Hematopoietic multipotent progenitor cell treated with erythropoietin and hydrocortisone succinate and interleukin-3 and kit ligand, for 8 days (in vitro differentiated cells): ENCODE data around the gene ACTN4.
A peak's percentile ranks its signal among the peaks of the same experiment; 100 is the strongest.

Experiments used
- DNase-seq: peaks from one replicate; pipeline ENCODE4 v3.0.0-alpha.2; 2015

The ACTN4 gene

DNA sequence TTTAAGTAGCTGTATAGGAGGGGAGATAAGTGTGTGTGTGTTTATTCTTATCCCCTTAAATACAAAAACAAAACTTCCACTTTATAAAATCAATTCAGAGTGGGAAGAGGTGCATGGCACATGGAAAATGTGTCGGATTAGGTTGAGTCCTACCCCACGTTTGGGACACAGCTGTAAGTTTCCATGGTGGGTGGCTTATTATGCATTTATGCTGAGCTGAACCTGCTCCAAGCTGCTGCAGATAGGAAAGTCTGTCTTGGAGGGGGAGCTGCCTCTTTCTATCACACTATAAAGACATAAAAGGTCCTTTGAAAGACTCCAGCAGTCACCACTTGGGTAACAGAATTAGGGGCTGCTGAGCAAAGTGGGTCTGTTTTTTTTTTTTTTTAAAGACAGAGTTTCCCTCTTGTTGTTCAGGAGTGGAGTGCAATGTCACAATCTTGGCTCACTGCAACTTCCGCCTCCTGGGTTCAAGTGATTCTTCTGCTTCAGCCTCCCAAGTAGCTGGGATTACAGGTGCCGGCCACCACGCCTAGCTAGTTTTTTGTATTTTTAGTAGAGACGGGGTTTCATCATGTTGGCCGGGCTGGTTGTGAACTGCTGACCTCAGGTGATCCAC, 15.2 kb downstream of the ACTN4 start:
- DNase-seq = no peak

DNA sequence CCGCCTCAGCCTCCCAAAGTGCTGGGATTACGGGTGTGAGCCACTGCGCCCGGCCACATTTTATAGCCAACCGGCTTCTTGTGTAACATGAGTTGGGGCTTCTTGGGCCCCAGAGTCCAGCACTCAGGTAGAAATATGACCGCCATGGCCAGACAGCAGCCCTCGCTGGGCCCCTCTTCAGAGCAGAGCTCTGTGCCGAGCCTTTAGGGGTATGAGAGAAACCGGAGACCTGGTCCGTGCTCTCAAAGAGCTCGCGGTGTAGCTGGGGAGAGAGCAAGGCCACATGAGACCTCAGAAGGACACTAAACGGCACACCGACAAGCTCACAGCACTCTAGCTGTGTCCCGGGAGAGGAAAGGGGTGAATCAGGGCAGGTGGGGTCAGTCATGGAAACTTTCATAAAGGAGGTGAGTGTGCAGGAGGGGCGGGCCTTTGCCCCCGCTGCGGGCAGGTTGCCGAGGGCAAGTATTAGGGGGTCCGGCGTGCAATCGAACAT, 15.8 kb downstream of the ACTN4 start:
- no peak for DNase-seq

DNA sequence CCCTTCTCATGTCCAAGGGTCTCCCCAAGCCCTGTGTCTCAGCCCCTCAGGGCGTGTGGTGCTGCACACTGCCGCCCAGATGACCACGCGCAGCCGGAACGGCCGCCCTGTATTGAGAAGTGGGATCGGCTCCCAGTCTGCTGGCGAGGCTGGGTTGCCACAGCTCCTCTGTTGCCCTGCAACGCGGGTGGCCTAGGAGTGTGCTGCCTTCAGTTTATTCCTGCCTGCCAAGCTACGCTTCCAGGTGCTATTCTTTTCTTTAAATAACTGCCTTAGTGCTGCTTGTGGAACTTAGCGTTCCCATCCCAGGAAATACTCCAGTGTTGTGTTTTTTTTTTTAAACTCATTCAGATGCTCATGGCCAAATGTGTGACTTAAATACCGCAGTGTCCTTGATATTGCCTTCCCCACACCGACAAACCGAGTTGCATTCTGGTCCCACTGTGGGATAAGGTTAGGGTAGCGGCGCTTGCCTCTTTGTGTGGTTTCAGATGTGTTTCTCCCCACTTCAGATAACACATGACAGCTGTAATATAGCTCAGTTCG, 16.6 kb downstream of the ACTN4 start:
- DNase-seq = peak; percentile 81

DNA sequence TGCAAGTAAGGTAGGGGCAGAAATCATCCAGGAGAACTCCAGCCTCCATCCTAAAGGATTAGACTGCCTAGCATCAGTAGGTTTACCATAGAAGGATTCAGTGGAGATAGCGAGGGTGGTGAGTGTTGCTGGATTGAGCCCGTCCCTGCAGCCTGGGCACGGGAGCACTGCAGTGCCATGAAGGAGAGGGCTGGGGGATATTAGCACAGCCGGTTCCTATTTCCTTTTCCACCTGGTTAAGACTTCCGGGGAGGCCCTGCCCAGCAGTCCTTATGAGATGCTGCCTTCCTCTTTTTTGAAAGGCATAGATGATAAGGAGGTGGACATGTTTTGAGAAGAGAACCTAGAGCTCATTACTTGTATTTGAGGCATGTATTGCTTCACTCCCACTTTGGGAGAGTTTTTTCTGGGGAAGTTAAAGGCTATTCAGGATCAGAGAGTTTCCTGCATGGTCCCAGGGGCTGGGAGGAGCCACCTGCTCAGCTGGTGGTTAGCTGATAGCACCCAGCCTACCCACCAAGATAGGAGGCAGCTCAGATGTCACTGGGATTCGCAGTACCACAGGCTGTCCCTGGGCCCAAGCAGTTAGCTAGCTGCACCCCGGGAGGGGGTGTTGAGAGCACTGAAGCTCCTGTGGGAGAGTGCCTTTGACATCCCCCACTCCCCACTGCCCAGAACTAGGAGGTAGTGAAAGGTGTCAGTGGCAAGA, 17.2 kb downstream of the ACTN4 start:
- DNase-seq = peak; percentile 89

DNA sequence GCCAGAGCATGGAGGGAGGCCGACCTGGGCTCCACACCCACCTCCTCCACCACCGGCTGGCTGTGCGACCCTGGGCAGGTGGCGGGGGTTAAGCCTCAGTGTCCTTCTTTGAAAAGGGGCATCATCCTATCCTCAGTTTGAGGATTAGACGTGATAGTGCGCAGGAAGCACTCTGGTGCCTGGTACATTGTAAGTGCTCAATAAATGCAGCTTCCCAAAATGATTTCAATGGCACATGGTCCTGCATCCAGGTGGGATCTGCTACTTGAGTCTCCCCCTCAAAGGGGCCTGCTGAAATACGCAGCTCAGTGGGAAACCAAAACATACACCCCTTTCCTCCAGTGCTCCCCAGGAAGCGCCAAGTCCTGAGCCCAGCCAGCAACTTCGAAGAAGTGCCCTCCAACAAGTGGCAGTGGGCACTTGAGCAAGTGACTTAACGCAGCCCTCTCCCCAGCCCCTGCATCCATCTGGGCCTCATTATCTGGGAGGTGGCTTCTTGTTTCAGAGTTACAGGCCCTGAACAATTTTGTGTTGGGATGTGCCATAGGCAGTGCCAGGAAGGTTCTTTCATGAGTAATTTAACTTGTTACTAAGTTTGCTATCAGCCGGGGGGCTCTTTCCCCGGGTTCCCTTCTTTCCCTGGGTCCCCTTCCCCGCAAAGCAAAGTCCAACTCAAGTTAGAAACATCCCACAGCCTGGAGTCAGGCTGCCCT, 17.9 kb downstream of the ACTN4 start:
- DNase-seq = no peak

DNA sequence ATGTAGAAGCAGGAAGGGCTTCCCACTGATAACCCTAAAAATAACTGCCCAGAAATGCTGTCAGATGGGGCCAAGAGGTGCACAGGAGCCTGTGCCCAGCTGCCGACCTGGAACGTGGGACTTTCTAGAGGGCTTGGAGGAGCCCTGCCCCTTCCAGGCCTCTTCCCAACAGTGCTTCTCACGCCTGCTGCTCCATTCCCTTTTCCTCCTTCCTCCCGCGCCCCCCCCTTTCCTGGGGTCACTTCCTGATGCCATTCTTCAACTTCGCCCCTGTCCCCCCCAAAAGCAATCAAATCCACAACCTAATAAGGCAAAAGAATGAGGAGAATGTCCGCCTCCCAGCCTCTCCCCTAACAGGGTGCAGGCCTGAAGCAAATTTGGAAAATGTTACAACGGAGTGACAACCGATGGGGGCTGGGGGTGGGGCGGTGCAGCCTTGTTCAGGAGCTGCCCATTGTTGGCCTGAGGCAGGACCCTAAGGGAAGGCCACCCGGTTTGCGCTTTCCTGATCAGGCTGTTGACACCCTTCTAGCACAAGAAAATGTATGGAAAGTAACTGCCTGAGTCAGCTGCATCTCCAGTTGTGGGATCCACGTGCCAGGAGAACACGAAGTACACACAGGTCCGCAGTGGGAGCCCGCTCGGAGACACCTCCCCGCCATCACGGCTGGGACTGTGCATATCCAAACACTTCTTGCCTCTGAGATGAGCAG, 18.7 kb downstream of the ACTN4 start:
- DNase-seq = no peak

DNA sequence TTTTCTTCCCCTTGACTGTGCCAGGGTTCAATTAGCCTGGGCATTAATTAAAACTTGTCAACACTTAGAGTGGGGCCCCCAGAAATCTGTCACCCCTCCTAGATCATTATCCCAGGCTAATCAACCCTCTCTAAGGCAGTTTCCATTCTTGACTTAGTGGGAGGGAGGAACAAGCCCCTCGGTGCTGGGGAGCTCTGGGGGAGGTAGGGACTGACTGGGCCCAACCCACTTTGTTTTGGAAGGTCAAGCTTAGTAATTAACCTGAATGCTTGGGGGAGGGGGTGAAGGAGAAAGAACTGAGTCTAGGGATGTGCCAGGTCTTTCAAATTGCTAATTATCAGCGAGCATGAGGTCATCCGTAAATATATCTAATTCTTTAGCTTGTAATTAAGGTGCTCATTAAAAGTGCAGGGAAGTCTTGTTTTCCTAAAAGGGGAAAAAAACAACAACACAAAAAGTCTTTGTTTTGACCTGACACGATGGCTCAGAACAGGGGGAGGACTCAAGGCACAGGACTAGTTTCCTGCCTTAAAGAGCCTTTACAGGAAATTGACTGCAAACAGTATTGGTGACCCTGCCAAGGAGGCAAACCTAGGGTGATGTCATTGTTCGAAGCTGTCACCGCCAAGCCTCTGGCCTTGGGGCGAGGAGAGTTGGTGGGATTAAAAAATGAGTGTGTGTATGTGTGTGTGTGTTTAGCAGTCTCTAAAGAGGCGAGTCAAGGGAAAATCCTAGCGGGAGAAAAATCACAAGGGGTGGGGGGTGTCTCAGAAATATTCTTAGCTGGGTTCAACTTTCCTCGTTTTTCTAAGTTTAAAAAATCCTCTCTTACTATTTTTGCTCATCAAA, 19.4 kb downstream of the ACTN4 start:
- DNase-seq = peak; percentile 61

DNA sequence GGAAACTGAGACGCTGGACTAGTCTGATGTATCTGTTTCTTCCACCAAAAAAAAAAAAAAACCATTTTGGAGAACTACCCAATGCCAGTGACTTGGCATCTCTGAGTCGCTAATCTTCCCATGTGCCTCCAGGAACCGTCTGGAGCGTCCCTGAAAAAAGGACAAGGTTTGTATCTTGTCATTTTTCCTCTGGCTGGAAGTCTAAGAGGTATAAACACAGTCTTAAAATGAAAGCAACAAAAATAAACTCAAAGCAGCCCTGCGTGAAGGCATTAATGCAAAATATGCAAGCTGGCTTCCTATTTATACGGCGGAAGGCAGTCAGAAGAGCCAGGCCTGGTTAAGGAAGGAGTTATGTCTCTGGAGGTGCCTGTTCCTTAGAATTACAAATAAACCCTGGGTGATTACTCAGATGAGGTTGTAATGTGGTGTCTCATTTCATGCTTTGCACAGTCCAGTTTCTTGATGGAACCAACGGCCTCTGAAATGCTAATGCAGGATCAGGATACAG, 20.3 kb downstream of the ACTN4 start:
- no peak for DNase-seq

DNA sequence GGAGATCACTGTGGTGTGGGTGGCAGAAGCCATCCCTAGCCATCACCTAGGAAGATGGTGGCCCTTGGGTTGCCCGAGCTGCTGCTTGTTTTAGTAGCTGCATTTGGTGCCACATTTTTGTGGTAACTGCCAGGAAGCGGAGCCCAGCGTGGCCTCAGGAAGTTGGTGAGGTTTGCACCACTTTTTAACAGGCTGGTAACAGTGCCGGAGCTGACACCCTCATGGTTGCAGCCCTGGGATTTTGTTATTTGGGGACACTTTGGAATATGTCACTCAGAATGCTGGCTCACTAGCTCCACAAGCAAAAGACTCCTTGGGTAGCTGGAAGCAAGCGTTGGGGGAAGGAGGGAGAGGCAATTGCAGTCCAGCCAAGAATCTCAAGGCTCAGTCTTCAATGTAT, 22.1 kb downstream of the ACTN4 start:
- no peak for DNase-seq

DNA sequence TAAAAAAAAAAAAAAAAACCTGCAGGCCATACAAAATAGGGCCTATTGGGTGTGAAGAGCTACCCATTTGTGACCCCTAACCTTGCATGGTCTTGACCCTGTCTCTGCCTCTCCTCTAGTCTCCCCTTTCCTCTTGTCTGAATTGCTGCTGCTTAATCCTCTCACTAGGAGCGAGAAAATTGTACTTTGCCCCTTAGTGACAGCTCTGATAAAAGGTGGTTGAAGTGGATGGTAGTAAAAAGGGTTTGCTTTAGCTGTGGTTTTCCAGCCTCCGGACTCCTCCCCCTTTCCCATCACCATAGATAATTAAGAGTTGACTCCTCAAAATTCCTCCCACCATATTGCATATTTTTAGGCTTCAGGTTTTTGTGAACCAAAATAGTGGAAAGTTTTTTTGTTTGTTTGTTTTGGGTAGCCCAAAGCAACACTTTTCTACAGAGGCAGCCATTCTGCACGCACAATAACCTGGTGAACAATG, 23.5 kb downstream of the ACTN4 start:
- peak; percentile 61 for DNase-seq

DNA sequence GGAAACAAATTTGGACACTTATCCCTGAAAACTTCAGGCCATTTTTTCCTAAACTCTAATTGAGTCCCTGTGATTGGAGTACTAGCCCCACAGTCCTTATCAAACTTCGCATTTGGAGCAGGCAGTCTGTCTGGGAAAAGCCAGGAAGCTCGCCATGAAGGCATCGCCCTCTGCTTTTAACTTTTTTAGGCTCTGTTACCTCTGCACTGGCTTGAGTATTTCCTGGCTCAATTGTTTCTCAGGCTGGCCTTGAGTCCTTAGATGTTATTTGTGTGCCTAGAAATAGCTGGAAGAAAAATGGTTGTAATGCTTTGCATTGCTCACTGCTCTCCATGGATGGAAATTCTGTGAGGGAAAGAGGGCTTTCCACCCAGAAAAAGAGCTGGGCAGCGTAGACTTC, 24.2 kb downstream of the ACTN4 start:
- DNase-seq = no peak

DNA sequence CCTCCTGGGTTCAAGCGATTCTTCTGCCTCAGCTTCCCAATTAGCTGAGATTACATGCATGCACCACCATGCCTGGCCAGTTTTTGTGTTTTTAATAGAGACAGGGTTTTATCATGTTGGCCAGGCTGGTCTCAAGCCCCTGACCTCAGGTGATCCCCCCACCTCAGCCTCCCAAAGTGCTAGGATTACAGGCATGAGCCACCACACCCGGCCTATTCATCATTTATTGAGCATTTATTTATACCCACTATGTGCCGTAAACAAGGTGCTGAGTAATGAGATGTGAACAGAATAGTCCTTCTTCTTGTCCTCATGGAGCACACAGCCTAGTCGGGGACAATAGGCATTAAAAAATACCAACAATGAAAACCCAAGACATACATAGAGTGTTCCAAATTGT, 25.6 kb downstream of the ACTN4 start:
- DNase-seq = no peak

DNA sequence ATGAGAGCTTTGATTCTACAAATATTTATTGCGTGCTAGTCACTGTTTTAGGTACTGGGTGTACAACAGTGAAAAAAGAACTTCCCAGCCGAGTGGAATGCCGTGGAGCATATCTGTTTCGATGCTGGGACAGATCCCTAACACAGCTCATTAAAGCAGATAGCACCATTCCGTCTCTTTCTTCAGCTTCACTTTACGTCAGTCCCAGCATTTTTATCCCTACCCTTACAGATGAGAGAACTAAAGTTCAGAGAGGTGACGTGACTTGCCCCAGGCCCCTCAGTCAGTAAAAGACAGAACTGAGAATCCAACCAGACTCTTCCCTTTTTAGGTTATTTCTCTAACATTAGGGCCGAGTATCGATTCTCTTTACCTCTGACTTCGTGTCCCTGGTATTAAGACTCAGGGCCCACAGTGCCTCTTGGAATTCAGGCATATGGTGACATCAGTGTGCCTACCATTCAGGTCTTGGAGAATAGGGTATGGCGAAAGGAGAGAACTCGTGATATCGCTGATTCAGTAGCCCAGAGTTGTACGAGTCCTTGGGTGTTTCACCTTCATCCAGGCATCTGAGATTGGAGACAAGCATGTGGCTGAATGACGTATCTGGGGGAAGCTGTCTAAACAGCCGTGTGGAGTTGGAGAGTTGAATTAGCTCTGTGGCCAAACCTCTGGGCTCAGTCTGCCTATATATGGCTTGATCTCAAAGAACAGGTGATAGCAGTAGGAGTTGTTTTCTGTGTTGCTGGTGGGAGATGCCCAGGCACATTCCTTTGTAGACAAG, 27.1 kb downstream of the ACTN4 start:
- peak; percentile 53 for DNase-seq

DNA sequence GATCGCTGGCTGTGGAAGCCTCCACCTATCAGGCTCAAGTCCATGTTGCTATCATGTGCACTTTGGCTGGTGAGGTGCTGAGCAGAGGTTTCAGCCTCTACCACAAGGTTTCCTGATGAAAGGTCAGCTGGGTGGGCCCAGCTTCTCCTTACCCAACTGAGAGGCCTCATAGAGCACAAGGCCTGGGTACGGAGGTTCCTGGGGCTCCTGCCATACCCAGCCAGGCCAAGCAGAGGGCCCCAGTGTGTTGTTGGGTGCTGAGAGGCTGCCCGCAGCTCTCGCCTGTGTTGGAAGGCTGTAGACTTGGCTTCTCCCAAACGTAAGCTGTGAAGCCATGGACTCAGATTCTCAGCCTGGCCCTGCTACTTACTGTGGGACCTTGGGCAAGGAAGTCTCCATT, 28.2 kb downstream of the ACTN4 start:
- DNase-seq = peak; percentile 79

DNA sequence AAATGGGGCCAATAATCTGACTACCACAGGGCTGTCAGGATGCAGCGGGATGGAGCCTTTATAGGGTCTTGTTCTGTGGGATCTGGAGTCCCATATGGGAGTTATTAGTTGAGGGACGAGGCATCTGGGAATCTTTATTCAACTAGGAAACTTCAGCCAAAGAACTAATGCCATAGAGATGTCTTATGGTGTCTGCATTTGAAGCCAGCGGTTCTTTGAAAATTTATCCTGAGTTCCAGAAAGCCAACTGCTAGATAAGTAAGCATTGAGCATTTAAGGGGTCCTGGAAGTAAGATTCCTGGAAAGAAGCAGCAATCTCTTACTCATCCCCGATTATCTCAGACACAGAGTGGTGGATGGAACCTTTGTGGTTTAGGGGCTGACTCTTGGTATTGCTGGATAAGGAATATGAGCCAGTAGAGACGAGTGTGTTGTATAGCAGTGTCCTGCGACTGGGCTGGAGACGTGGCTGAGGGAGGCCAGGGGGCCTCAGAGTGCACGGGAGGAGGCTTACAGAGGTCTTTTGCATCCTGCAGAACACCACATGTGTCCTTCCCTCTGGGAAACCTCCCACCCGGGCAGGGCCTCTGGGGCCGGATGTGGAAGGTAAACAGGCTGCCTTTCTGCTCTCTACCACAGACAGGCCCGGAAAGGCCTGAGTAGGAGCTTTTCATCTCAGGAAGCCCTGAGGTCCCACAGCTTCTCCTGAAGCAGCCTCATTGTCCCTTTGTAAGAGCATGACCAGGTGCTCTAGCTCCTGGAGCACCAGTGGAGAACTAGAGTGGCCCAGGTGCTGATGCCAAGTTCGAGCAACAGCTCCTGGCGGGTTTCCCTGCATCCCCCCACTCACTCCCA, 28.8 kb downstream of the ACTN4 start:
- DNase-seq = peak; percentile 99

DNA sequence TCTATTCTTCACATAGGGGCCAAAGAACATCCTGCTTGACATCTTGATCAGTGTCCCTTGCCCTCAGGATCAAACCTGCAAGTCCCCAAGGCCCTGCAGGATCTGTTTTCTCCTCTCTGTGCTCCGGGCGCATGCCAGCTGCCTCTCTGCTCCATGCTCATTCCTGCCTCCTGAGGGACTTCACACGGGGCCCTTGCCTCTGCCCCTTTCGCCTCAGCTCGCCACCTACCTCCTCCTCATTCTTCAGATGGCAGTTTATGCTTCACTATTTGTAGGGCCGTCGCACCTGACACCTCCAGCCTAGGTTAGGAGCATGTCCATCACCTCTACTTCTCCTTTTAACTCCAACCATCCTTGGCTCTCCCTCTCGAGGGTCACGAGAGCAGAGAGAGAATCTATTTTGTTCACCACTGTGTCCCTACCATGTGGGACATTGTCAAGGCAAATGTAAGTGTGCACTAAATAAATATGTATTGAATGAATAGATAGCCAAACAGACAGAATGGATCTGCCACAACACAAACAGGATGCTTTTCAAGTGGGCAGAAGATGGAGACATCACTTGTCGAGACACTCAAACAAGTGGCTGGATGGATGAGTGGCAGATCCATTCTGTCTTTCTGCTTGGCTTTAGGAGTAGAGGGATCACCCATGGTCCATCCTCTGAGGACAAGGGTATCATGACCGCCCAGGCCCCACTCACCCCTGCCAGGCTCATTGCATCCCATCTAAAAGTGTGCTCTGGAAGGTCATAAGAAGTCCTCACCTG, 29.6 kb downstream of the ACTN4 start:
- DNase-seq = no peak

DNA sequence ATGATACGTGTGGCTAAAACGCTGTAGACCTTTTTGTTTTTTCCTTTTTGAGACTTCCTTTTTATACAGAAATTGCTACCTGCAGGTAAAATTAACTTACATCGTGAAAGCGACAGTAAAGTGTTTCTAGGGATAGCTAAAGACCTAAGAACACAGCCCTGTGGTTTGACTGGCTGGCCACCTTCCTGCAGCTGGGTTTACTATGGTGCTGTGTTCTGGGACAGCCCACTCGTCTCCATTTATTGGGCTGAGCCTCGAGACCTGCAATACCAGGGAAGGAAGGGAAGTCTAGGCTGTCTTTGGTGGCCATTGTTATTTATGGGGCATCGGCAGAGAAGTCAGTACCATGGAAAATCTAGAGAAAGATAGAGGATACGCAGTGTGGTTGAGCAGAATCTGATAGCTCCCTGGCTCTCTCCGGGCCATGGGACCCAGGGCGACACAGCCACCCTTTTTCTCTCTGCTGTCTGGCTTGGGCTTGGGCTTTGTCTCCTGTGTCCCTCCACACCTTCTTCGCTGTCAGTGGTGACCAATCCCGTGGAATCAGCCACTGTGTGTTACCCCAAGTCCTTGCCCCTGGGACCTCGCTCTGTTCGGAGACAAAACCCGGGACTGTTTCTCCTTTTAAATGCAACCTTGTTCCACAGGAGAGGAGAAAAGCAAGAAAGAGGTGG, 30.9 kb downstream of the ACTN4 start:
- peak; percentile 41 for DNase-seq

DNA sequence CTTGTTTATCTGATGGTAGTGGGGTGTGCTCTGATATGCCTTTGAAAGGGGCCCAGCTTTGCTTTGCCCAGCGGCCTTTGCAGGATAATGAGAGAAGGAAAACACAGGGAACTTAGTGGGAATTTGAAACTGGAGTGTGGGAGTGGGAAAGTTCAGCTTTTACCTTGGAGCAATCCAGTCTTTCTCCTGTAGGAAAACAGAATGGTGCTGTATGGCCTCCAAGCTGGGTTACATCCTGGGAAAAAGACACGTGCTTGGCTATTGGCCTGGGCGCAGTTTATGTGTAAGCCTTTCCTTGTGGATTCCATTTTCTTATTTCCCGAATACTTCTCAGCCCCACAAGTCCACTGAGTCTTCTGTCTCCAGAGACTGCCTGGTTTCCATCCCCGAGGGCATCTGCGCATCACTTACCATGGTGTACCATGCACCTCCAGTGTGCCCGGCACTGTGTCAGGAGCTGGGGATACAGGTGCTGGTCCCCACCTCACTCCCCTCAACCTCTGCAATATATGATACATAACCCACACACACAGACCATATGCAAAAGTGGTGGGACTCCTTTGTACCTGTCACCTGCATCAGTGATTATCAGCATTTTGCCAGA, 31.5 kb downstream of the ACTN4 start:
- no peak for DNase-seq
